Lower leg skin (tissue), 4 donors: Measurements from ENCODE around the gene ERICH3. TPM values are rescaled to one million over a fixed set of nuclear protein-coding genes. Genes with fewer than 3 reads are reported as not detected.

Experiments used
- DNase-seq, 2 donors: peaks; one replicate each; pipeline ENCODE4 v3.0.0-alpha.2; 2019; ENCODE audit warnings: low spot score in 2 of 2
- H3K4me3 ChIP-seq: fragments of 200-600 bp; sonication (generic); 2 replicates; pipeline ENCODE4 v1.5.1; 2017; ENCODE audit warnings: mild to moderate bottlenecking, low read depth; ENCODE audit not compliant: poor library complexity, severe bottlenecking
- POLR2A ChIP-seq, 2 donors: fragments of 450-650 bp; IDR thresholded peaks; one replicate each; pipeline ENCODE4 v1.6.1; 2016 to 2017; ENCODE audit warnings: antibody characterized with exemption in 2 of 2, mild to moderate bottlenecking in 1 of 2, moderate library complexity in 1 of 2
- WGBS, 2 donors: methylation state at CpG; one replicate each; pipeline ENCODE4 v1.1.5; 2018; 5-methylcytosine and 5-hydroxymethylcytosine counted together
- intact Hi-C: fragments of 100-400 bp; cut with DNase I; formaldehyde crosslinking; loops from one replicate; pipeline ENCODE4 v1.15.0; 2023; ENCODE audit warnings: low total_unique reads
- total RNA-seq, 4 donors: library from RNA; depleted of rRNA; stranded (reverse); fragments of >200 nt; gene quantifications; one replicate each; pipeline ENCODE4 v1.1.0, GENCODE V29; 2016
- TF ChIP-seq, protein P1 (sequence below), 3 donors: fragments of 450-650 bp; IDR thresholded peaks; one replicate each; pipeline ENCODE4 v1.5.1; 2016; ENCODE audit warnings: antibody characterized with exemption in 3 of 3, mild to moderate bottlenecking in 3 of 3, moderate library complexity in 2 of 3

The ERICH3 gene
- total RNA-seq, 4 donors from 2014 or later = not detected

GRCh38 chr1:74591949-74592348, 81.6 kb downstream of the ERICH3 start:
- no peak overlapping the region for H3K4me3 ChIP-seq
- TF ChIP-seq POLR2A (IDR thresholded peaks at IDR 0.05) = no peak
- TF ChIP-seq, protein P1, sequence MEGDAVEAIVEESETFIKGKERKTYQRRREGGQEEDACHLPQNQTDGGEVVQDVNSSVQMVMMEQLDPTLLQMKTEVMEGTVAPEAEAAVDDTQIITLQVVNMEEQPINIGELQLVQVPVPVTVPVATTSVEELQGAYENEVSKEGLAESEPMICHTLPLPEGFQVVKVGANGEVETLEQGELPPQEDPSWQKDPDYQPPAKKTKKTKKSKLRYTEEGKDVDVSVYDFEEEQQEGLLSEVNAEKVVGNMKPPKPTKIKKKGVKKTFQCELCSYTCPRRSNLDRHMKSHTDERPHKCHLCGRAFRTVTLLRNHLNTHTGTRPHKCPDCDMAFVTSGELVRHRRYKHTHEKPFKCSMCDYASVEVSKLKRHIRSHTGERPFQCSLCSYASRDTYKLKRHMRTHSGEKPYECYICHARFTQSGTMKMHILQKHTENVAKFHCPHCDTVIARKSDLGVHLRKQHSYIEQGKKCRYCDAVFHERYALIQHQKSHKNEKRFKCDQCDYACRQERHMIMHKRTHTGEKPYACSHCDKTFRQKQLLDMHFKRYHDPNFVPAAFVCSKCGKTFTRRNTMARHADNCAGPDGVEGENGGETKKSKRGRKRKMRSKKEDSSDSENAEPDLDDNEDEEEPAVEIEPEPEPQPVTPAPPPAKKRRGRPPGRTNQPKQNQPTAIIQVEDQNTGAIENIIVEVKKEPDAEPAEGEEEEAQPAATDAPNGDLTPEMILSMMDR (IDR thresholded peaks at IDR 0.05) = no peak
- DNase-seq = no peak
- intact Hi-C loops = no loop called here
- WGBS, 2 donors = 68 to 70% methylated on average over 2 of the region's 2 CpGs

- WGBS, 2 donors = 74 to 76% methylated on average over 5 of the region's 5 CpGs
- TF ChIP-seq, protein P1 (IDR thresholded peaks at IDR 0.05) = no peak
- no peak for TF ChIP-seq POLR2A (IDR thresholded peaks at IDR 0.05)
- intact Hi-C loops = no loop called here
- H3K4me3 ChIP-seq = no peak overlapping the region
- DNase-seq = no peak
Observed at GRCh38 chr1:74590288-74590687, 83.3 kb downstream of the ERICH3 start.

- intact Hi-C loops = no loop called here
- TF ChIP-seq, protein P1 (IDR thresholded peaks at IDR 0.05) = no peak
- no peak for TF ChIP-seq POLR2A (IDR thresholded peaks at IDR 0.05)
- no peak overlapping the region for H3K4me3 ChIP-seq
- no peak for DNase-seq
- 92 to 95% methylated on average over 2 of the region's 2 CpGs for whole genome bisulfite sequencing, 2 donors
Observed at GRCh38 chr1:74587888-74588287, 85.7 kb downstream of the ERICH3 start.

GRCh38 chr1:74586253-74586897, 87.2 kb downstream of the ERICH3 start:
- no peak for TF ChIP-seq POLR2A (IDR thresholded peaks at IDR 0.05)
- TF ChIP-seq, protein P1 (IDR thresholded peaks at IDR 0.05) = no peak
- no peak overlapping the region for H3K4me3 ChIP-seq
- DNase-seq = no peak
- 74 to 79% methylated on average over 4 of the region's 4 CpGs for WGBS, 2 donors
- intact Hi-C loops = no loop called here

DNA sequence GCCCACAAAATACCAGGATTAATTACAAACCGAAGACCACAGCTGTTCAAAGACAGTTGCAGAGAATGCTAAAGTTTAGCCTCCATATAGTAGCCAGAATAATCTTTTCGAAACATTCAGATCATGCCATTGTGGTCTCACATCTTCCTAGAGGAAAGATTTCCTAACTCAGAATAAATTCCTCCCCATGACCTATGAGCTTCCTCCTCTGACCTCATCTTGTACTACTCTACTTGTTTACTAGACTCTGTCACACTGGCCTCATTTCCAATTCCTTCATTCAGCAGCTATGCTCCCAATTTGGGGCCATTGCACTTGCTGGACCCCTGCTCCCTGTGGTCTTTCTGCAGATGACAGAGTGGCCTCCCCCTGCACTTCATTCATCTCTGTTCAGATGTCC, 89.4 kb downstream of the ERICH3 start:
- WGBS, 2 donors = 67 to 78% methylated on average over 2 of the region's 2 CpGs
- intact Hi-C loops = no loop called here
- DNase-seq = no peak
- no peak overlapping the region for H3K4me3 ChIP-seq
- TF ChIP-seq POLR2A (IDR thresholded peaks at IDR 0.05) = no peak
- TF ChIP-seq, protein P1 (IDR thresholded peaks at IDR 0.05) = no peak

GRCh38 chr1:74583397-74583796, 90.2 kb downstream of the ERICH3 start:
- whole genome bisulfite sequencing, 2 donors = 96% methylated on average over 3 of the region's 3 CpGs
- TF ChIP-seq, protein P1 (IDR thresholded peaks at IDR 0.05) = no peak
- TF ChIP-seq POLR2A (IDR thresholded peaks at IDR 0.05) = no peak
- H3K4me3 ChIP-seq = no peak overlapping the region
- DNase-seq = no peak
- intact Hi-C loops = no loop called here
